Loucy (cell line): ENCODE results near the gene NBAS.

Experiments used
- H2AFZ ChIP-seq: fragments of 200-600 bp; sonication (generic); 2 replicates; pipeline ENCODE4 v1.6.0; 2016; ENCODE audit warnings: antibody characterized with exemption, mild to moderate bottlenecking, low read length, moderate library complexity
- H3F3A ChIP-seq: fragments of 200-600 bp; 2 replicates; pipeline ENCODE4 v1.6.0; 2016; ENCODE audit warnings: antibody characterized with exemption, low read depth, mild to moderate bottlenecking
- H3K27me3 ChIP-seq: fragments of 200-600 bp; sonication (generic); 2 replicates; pipeline ENCODE4 v1.6.1; 2014; ENCODE audit warnings: low read length, mild to moderate bottlenecking; ENCODE audit not compliant: insufficient read depth, poor library complexity, severe bottlenecking
- H3K36me3 ChIP-seq: fragments of 200-600 bp; sonication (generic); 2 replicates; pipeline ENCODE4 v1.6.1; 2016; ENCODE audit warnings: low read length; ENCODE audit not compliant: insufficient read depth
- H3K4me1 ChIP-seq: fragments of 200-600 bp; sonication (generic); 2 replicates; pipeline ENCODE4 v1.5.1; 2014; ENCODE audit warnings: low read length, mild to moderate bottlenecking; ENCODE audit not compliant: insufficient read depth, poor library complexity, severe bottlenecking
- H3K4me2 ChIP-seq: fragments of 200-600 bp; sonication (generic); 2 replicates; pipeline ENCODE4 v1.6.0; 2014; ENCODE audit warnings: antibody characterized with exemption, low read length, low read depth, mild to moderate bottlenecking; ENCODE audit not compliant: poor library complexity, severe bottlenecking
- H3K4me3 ChIP-seq: fragments of 200-600 bp; sonication (generic); 2 replicates; pipeline ENCODE4 v1.5.1; 2014; ENCODE audit warnings: low read length, mild to moderate bottlenecking, mixed read lengths; ENCODE audit not compliant: poor library complexity, severe bottlenecking
- H3K79me2 ChIP-seq: fragments of 200-600 bp; sonication (generic); 2 replicates; pipeline ENCODE4 v1.6.1; 2014; ENCODE audit warnings: low read length; ENCODE audit not compliant: insufficient read depth
- H3K9ac ChIP-seq: fragments of 200-600 bp; sonication (generic); 2 replicates; pipeline ENCODE4 v1.6.0; 2014; ENCODE audit warnings: mild to moderate bottlenecking, low read depth, low read length, moderate library complexity; ENCODE audit not compliant: poor library complexity, severe bottlenecking
- H3K9me2 ChIP-seq: fragments of 200-600 bp; sonication (generic); replicated peaks from 2 replicates; pipeline ENCODE4 v1.6.1; 2016; ENCODE audit warnings: low read depth, low read length, mixed read lengths
- H3K9me3 ChIP-seq: fragments of 200-600 bp; sonication (generic); 2 replicates; pipeline ENCODE4 v1.6.1; 2014; ENCODE audit warnings: mild to moderate bottlenecking, antibody characterized with exemption, low read length, low read depth; ENCODE audit not compliant: insufficient read depth
- H4K20me1 ChIP-seq: fragments of 200-600 bp; sonication (generic); 2 replicates; pipeline ENCODE4 v1.6.0; 2014; ENCODE audit warnings: antibody characterized with exemption, low read length, mild to moderate bottlenecking; ENCODE audit not compliant: insufficient read depth, poor library complexity, severe bottlenecking
- CTCF ChIP-seq: fragments of 200-600 bp; sonication (generic); conservative IDR thresholded peaks from 2 replicates; pipeline ENCODE4 v1.5.1; 2014; ENCODE audit warnings: mild to moderate bottlenecking, antibody characterized with exemption, low read length
- EZH2phosphoT487 ChIP-seq: fragments of 200-600 bp; IDR thresholded peaks from 2 replicates; pipeline ENCODE4 v1.6.1; 2018; ENCODE audit warnings: antibody characterized with exemption, mild to moderate bottlenecking, moderate library complexity, borderline replicate concordance

NBAS gene

DNA sequence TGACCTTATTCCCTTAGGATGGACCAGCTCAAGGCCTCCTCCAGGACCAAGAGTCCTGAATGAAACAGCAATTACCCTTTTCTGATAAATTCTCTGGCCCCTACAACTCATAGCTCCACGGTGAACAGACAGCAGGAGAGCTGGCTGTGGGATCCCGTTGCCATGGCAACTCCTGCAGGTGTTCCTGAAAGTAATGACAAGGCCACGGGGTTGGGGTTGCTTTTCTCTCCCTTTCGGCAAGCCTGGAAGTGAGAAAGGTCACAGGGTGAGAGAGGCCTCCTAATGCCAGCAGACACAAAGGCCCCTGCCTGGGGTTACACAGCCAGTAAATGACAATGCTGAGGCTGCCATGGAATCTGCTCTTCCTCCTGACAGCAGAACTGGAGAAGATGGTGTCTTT is 403.0 kb downstream of the NBAS start:
- TF ChIP-seq CTCF (no peak), EZH2phosphoT487 (no peak)

DNA sequence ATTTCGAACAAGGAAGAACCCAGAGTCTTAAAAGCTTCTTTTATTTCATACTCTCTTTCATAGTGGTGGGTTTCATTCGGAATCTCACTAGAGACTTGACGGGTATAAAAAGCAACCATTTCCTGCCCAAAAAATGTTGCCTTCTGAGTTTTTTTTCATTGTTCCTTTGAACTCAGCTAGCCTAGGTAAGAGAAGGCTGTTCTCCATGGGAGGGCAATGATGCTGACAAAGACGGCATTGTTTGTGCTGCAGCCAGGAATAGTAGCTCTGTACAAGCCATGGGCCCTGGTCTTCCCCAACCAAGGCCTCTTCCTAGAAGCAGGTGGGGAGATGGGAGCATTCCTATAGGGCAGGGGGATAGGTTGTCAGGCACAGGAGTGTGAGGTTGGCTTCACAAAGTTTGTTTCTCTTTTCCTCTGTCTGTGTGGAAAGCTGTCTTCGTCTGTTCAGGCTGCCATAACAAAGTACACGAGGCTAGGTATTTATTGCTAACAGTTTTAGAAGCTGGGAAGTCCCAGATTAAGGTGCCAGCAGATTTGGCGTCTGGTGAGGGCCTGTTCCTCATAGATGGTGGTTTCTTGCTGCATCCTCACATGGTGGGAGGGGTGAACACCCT is 405.1 kb downstream of the NBAS start:
- Histone ChIP-seq H3K4me1 (peaks cover 10% of the 10 kb centered on the region), H3K4me3 (no peak overlapping the region), H3K9me2 (no peaks in the 10 kb centered on the region), H3K9me3 (no peaks in the 10 kb centered on the region), H3K9ac (no peak overlapping the region), H4K20me1 (no peaks in the 10 kb centered on the region), H3K27me3 (no peaks in the 10 kb centered on the region), H2AFZ (no peak overlapping the region), H3K4me2 (no peak overlapping the region), H3F3A (no peaks in the 10 kb centered on the region), H3K36me3 (no peaks in the 10 kb centered on the region), H3K79me2 (no peaks in the 10 kb centered on the region)
- TF ChIP-seq EZH2phosphoT487 (no peak), CTCF (no peak)

More for the DNA sequence above, 403.0 kb downstream of the NBAS start:
- Histone ChIP-seq H3F3A (no peaks in the 10 kb centered on the region), H3K27me3 (no peaks in the 10 kb centered on the region), H3K4me2 (no peak overlapping the region), H3K4me3 (no peak overlapping the region), H4K20me1 (no peaks in the 10 kb centered on the region), H3K36me3 (no peaks in the 10 kb centered on the region), H3K79me2 (no peaks in the 10 kb centered on the region), H3K9me2 (no peaks in the 10 kb centered on the region), H3K4me1 (peaks cover 17% of the 10 kb centered on the region), H2AFZ (no peak overlapping the region), H3K9me3 (no peaks in the 10 kb centered on the region), H3K9ac (no peak overlapping the region)

GRCh38 chr2:15154297-15154696 is 406.8 kb downstream of the NBAS start:
- Histone ChIP-seq H3K9me3 (no peaks in the 10 kb centered on the region), H3K36me3 (no peaks in the 10 kb centered on the region)

More at GRCh38 chr2:15154297-15154696, 406.8 kb downstream of the NBAS start:
- no peaks in the 10 kb centered on the region for H3K9me2 ChIP-seq
- no peaks in the 10 kb centered on the region for H3F3A ChIP-seq
- no peak overlapping the region for H3K9ac ChIP-seq
- no peak overlapping the region for H2AFZ ChIP-seq
- peaks cover 4% of the 10 kb centered on the region for H3K4me1 ChIP-seq
- TF ChIP-seq CTCF (no peak), EZH2phosphoT487 (no peak)
- no peak overlapping the region for H3K4me2 ChIP-seq
- no peak overlapping the region for H3K4me3 ChIP-seq
- no peaks in the 10 kb centered on the region for H3K79me2 ChIP-seq
- no peaks in the 10 kb centered on the region for H3K27me3 ChIP-seq
- H4K20me1 ChIP-seq, result no peaks in the 10 kb centered on the region
